PC-3 (cell line): ENCODE data around the gene HBM. TPM values are rescaled to one million over a fixed set of nuclear protein-coding genes. Genes with fewer than 3 reads are reported as not detected.

Experiments used
- ATAC-seq: fragments of 200-7000 bp; cut with Tn5 transposase; 2 replicates; pipeline ENCODE4 v1.9.1; 2020; ENCODE audit warnings: mild to moderate bottlenecking, moderate library complexity
- BruUV-seq: library from RNA; stranded (reverse); fragments of 400-500 nt; replicated peaks from 2 replicates; lab custom pipeline; 2021; lab: Mats Ljungman, UMichigan
- CTCF ChIA-PET: fragments of 300-600 bp; sonication (Branson Sonifier 250); formaldehyde crosslinking; loops from one replicate; lab custom pipeline; 2022; ENCODE audit warnings: antibody characterized with exemption; lab: Charles Lee
- POLR2A ChIA-PET: fragments of 300-600 bp; sonication (Branson Sonifier 250); formaldehyde crosslinking; loops from one replicate; lab custom pipeline; 2022; ENCODE audit warnings: antibody characterized with exemption; ENCODE audit not compliant: unreplicated experiment; lab: Charles Lee
- DNase-seq: peaks from one replicate; pipeline ENCODE4 v3.0.0-alpha.2; 2015
- H2AFZ ChIP-seq: fragments of 300-600 bp; sonication (generic); 2 replicates; pipeline ENCODE4 v1.6.0; 2016; ENCODE audit warnings: antibody characterized with exemption, low read length
- H3F3A ChIP-seq: fragments of 300-600 bp; sonication (generic); one replicate; pipeline ENCODE4 v1.6.0; 2017; ENCODE audit warnings: antibody characterized with exemption, low read length, control low read depth, mild to moderate bottlenecking; ENCODE audit not compliant: unreplicated experiment
- H3K27ac ChIP-seq: fragments of 300-600 bp; sonication (generic); 2 replicates; pipeline ENCODE4 v1.5.1; 2016; ENCODE audit warnings: mild to moderate bottlenecking, low read length
- H3K27me3 ChIP-seq: fragments of 300-600 bp; sonication (generic); 2 replicates; pipeline ENCODE4 v1.6.1; 2016; ENCODE audit warnings: low read length, mixed read lengths
- H3K36me3 ChIP-seq: fragments of 300-600 bp; sonication (generic); 2 replicates; pipeline ENCODE4 v1.6.1; 2016; ENCODE audit warnings: low read depth, mixed run types, low read length, mixed read lengths
- H3K4me1 ChIP-seq: fragments of 300-600 bp; sonication (generic); 2 replicates; pipeline ENCODE4 v1.5.1; 2016; ENCODE audit warnings: low read length; ENCODE audit not compliant: insufficient read depth
- H3K4me2 ChIP-seq: fragments of 300-600 bp; sonication (generic); 2 replicates; pipeline ENCODE4 v1.6.0; 2016; ENCODE audit warnings: low read length
- H3K4me3 ChIP-seq: fragments of 300-600 bp; sonication (generic); 2 replicates; pipeline ENCODE4 v1.5.1; 2016; ENCODE audit warnings: mild to moderate bottlenecking, low read length, mixed read lengths
- H3K79me2 ChIP-seq: fragments of 300-600 bp; sonication (generic); 2 replicates; pipeline ENCODE4 v1.6.1; 2017; ENCODE audit warnings: low read length, mixed read lengths
- H3K9ac ChIP-seq: fragments of 300-600 bp; sonication (generic); 2 replicates; pipeline ENCODE4 v1.6.0; 2016; ENCODE audit warnings: mild to moderate bottlenecking, low read length
- H3K9me2 ChIP-seq: fragments of 300-600 bp; sonication (generic); replicated peaks from 2 replicates; pipeline ENCODE4 v1.6.1; 2016; ENCODE audit warnings: mixed run types, low read length, mixed read lengths
- H3K9me3 ChIP-seq: fragments of 300-600 bp; sonication (generic); 2 replicates; pipeline ENCODE4 v1.6.1; 2016; ENCODE audit warnings: low read length, mixed read lengths
- H4K20me1 ChIP-seq: fragments of 300-600 bp; sonication (generic); 2 replicates; pipeline ENCODE4 v1.6.1; 2016; ENCODE audit warnings: low read length, mixed read lengths
- EZH2 ChIP-seq: fragments of 300-600 bp; sonication (generic); IDR thresholded peaks from one replicate; pipeline ENCODE4 v1.6.1; 2017; ENCODE audit warnings: antibody characterized with exemption, mild to moderate bottlenecking, low read length; ENCODE audit not compliant: unreplicated experiment
- EZH2phosphoT487 ChIP-seq: fragments of 300-600 bp; sonication (generic); IDR thresholded peaks from 2 replicates; pipeline ENCODE4 v1.6.1; 2018; ENCODE audit warnings: mild to moderate bottlenecking, antibody characterized with exemption, low read length, borderline replicate concordance
- intact Hi-C: fragments of 100-400 bp; cut with micrococcal nuclease; formaldehyde crosslinking; loops from 2 replicates; pipeline ENCODE4 v1.9.0; 2023
- total RNA-seq: library from RNA; depleted of rRNA; stranded (reverse); fragments of >200 nt; gene quantifications from 2 replicates; pipeline ENCODE4 v1.2.3, GENCODE V29; 2014
- TF ChIP-seq, protein P1 (sequence below): fragments of 300-600 bp; sonication (generic); conservative IDR thresholded peaks from 2 replicates; pipeline ENCODE4 v1.5.1; 2017; ENCODE audit warnings: antibody characterized with exemption, low read depth, mild to moderate bottlenecking, low read length

Gene HBM
- total RNA-seq, 1 experiment from 2014 or later: not detected

DNA sequence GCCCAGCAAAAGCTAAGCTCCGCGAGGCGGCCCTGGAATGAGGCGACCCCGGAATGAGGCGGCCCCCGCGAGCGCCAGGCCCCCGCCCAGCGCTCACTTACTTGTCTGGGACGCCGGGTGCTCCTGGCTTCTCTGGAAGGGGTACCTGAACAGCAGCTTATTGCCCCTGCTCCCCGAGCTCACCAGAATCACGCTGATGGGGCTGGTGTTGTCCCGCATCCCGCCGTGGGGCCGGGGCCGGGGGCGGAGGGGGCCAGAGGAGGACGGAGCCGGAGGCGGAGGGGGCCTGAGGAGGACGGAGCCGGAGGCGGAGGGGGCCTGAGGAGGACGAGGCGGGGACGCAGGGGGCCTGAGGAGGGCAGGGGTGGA lies 27.7 kb upstream of the HBM start:
- Histone ChIP-seq H3K36me3 (no peaks in the 10 kb centered on the region), H3F3A (no peaks in the 10 kb centered on the region), H2AFZ (0 out of 2 replicates have a peak overlapping the region, but pooled peaks have one; percentile 42), H3K4me2 (peak overlapping the region; percentile 91), H3K4me3 (peak overlapping the region; percentile 78), H3K9me2 (no peaks in the 10 kb centered on the region), H3K27me3 (no peaks in the 10 kb centered on the region), H4K20me1 (no peaks in the 10 kb centered on the region), H3K9me3 (no peaks in the 10 kb centered on the region), H3K79me2 (peaks cover 48% of the 10 kb centered on the region), H3K4me1 (no peaks in the 10 kb centered on the region), H3K9ac (peak overlapping the region; percentile 85), H3K27ac (no peak overlapping the region)
- POLR2A ChIA-PET: no interaction called here
- CTCF ChIA-PET: no interaction called here
- ATAC-seq (peak; percentile 9; the same call in 1 of the 2 replicates), DNase-seq (no peak)
- TF ChIP-seq EZH2phosphoT487 (no peak), EZH2 (no peak)
- TF ChIP-seq, protein P1, sequence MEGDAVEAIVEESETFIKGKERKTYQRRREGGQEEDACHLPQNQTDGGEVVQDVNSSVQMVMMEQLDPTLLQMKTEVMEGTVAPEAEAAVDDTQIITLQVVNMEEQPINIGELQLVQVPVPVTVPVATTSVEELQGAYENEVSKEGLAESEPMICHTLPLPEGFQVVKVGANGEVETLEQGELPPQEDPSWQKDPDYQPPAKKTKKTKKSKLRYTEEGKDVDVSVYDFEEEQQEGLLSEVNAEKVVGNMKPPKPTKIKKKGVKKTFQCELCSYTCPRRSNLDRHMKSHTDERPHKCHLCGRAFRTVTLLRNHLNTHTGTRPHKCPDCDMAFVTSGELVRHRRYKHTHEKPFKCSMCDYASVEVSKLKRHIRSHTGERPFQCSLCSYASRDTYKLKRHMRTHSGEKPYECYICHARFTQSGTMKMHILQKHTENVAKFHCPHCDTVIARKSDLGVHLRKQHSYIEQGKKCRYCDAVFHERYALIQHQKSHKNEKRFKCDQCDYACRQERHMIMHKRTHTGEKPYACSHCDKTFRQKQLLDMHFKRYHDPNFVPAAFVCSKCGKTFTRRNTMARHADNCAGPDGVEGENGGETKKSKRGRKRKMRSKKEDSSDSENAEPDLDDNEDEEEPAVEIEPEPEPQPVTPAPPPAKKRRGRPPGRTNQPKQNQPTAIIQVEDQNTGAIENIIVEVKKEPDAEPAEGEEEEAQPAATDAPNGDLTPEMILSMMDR: no peak
- intact Hi-C loops: no loop called here
- BruUV-seq: no TSS peak

DNA sequence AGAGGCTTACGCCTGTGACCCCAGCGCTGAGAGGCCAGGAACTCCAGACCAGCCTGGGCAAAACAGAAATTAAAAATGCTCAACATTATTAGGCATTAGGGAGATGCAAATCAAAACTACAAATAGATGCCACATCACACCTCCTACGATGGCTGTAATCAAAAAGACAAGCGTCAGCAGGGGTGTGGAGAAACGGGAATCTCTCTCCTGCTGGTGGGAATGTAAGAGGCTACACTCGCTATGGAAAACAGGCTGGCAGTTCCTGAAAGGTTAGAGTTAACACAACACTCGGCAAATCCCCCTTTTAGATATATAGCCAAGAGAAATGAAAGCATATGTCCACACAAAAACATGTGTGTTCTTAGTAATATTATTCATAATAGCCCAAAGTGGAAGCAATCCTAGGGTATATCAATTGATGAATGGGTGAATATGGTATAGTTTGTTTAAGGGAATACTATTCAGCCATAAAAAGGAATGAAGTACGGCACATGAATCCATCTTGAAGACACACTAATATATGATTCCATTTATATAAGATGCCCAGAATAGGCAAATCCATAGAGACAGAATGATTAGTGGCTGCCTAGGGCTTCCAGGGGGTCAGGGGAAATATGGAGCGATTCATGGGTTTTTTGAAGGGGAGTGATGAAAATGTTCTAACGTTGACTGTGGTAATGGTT lies 25.5 kb upstream of the HBM start:
- CTCF ChIA-PET: interaction anchor here (0.6 kb wide), 1 partner anchor 16 kb away, joined by 7 read pairs; no protein-coding TSS in a partner anchor
- BruUV-seq: no TSS peak
- Histone ChIP-seq H3K4me3 (no peak overlapping the region), H3K4me2 (no peak overlapping the region), H2AFZ (no peak overlapping the region), H3K27ac (no peak overlapping the region), H3K36me3 (no peaks in the 10 kb centered on the region), H4K20me1 (no peaks in the 10 kb centered on the region), H3K9me2 (no peaks in the 10 kb centered on the region), H3K79me2 (peaks cover 29% of the 10 kb centered on the region), H3K9me3 (no peaks in the 10 kb centered on the region), H3K27me3 (no peaks in the 10 kb centered on the region), H3K9ac (no peak overlapping the region), H3F3A (no peaks in the 10 kb centered on the region), H3K4me1 (no peaks in the 10 kb centered on the region)
- POLR2A ChIA-PET: no interaction called here
- TF ChIP-seq, protein P1: no peak
- no peak for TF ChIP-seq EZH2phosphoT487
- no peak for TF ChIP-seq EZH2
- intact Hi-C loops: no loop called here
- ATAC-seq (no peak), DNase-seq (no peak)

DNA sequence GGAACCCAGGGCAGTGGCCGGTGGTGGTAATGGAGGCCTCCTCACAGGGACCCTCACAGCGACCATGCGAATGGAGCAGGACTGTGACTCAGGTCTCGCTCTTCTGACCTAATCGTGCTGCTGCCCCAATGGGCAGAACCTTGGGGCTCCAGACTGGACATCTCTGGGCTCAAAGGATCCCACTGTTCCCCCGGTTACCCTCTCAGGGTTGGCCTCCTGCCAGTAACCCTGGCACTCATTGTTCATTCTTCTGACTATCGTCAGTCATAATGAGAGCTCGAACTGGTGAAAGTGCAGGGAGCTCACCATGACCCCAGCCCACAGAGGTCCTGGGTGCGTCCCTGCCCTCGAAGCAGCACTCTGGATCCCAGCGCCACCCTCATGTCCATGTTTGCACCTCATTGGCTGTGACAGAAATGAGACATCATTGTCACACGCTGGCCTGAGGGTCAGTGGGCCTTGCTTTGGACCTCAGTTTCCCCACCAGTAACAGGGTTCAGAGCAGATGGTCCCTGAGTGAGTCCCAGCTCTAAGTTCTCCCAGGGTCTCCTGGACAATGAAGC lies 23.3 kb upstream of the HBM start:
- CTCF ChIA-PET: no interaction called here

More for the DNA sequence above, 23.3 kb upstream of the HBM start:
- H3K4me3 ChIP-seq: no peak overlapping the region
- no peaks in the 10 kb centered on the region for H3K27me3 ChIP-seq
- no peak overlapping the region for H2AFZ ChIP-seq
- no peak overlapping the region for H3K27ac ChIP-seq
- H3K4me2 ChIP-seq: no peak overlapping the region
- H4K20me1 ChIP-seq: no peaks in the 10 kb centered on the region
- BruUV-seq: no TSS peak
- POLR2A ChIA-PET: no interaction called here
- H3K9me3 ChIP-seq: no peaks in the 10 kb centered on the region
- no peaks in the 10 kb centered on the region for H3K9me2 ChIP-seq
- ATAC-seq (no peak), DNase-seq (no peak)
- TF ChIP-seq, protein P1: no peak
- TF ChIP-seq EZH2phosphoT487 (no peak), EZH2 (no peak)
- H3K79me2 ChIP-seq: peaks cover 7% of the 10 kb centered on the region
- H3F3A ChIP-seq: no peaks in the 10 kb centered on the region
- no peak overlapping the region for H3K9ac ChIP-seq
- H3K4me1 ChIP-seq: no peaks in the 10 kb centered on the region
- H3K36me3 ChIP-seq: no peaks in the 10 kb centered on the region
- intact Hi-C loops: no loop called here
